Transverse colon (tissue), 3 donors: ENCODE data around the gene H2AZ1.

Experiments
- CTCF ChIP-seq, 5 experiments: fragments of 200-600 bp in 3 of 5; fragments of 450-650 bp in 2 of 5; sonication (generic) in 3 of 5; IDR thresholded peaks; 1 replicate in 2 of 5; 2 replicates in 3 of 5; pipeline ENCODE4 v1.5.1; 2016 to 2017; ENCODE audit warnings: antibody characterized with exemption in 5 of 5, inconsistent platforms in 3 of 5, mild to moderate bottlenecking in 2 of 5, moderate library complexity in 1 of 5
- EP300 ChIP-seq: sonication (generic); formaldehyde crosslinking; IDR thresholded peaks from one replicate; pipeline ENCODE4 v1.6.1; 2017; ENCODE audit warnings: antibody characterized with exemption, low read depth
- POLR2A ChIP-seq: fragments of 450-650 bp; IDR thresholded peaks from one replicate; pipeline ENCODE4 v1.6.1; 2016; ENCODE audit warnings: antibody characterized with exemption, mild to moderate bottlenecking, moderate library complexity

- no peak for TF ChIP-seq POLR2A
- TF ChIP-seq EP300 = no peak
- no peak for TF ChIP-seq CTCF (IDR thresholded peaks at IDR 0.05)
Observed at GRCh38 chr4:99947190-99947578, 2.9 kb downstream of the H2AZ1 start.
